Breast epithelium (tissue), 4 donors: Measurements from ENCODE around the gene CYCS. TPM values are rescaled to one million over a fixed set of nuclear protein-coding genes. Genes with fewer than 3 reads are reported as not detected.
"Not testable (repeated sequence)": the region's sequence is repeated elsewhere in the genome, so short reads cannot be mapped to it uniquely, and the experiment has no call there.

Source experiments
- DNase-seq, 2 donors: peaks; one replicate each; pipeline ENCODE4 v3.0.0-alpha.2; 2019; ENCODE audit warnings: low spot score in 2 of 2
- H3K27ac ChIP-seq, 2 donors: fragments of 200-600 bp; sonication (generic) in 1 of 2; one replicate each; pipeline ENCODE4 v1.5.1; 2016 to 2019; ENCODE audit warnings: mild to moderate bottlenecking in 1 of 2
- H3K27me3 ChIP-seq, 2 donors: fragments of 200-600 bp; sonication (generic) in 1 of 2; one replicate each; pipeline versions ENCODE4 v1.5.1 to v1.6.0; 2017 to 2019; ENCODE audit warnings: control low read depth in 1 of 2, mild to moderate bottlenecking in 1 of 2
- H3K36me3 ChIP-seq: fragments of 200-600 bp; one replicate; pipeline ENCODE4 v1.5.1; 2019
- H3K4me1 ChIP-seq, 2 donors: fragments of 200-600 bp; sonication (generic); one replicate each; pipeline ENCODE4 v1.5.1; 2016 to 2019; ENCODE audit warnings: control low read depth in 1 of 2
- H3K4me3 ChIP-seq, 3 donors: fragments of 200-600 bp; sonication (generic); 1 replicate in 2 of 3; 2 replicates in 1 of 3; pipeline ENCODE4 v1.5.1; 2016 to 2019; ENCODE audit warnings: mild to moderate bottlenecking in 3 of 3, moderate library complexity in 2 of 3
- H3K9me3 ChIP-seq, 2 donors: fragments of 200-600 bp; sonication (generic) in 1 of 2; one replicate each; pipeline ENCODE4 v1.5.1; 2016 to 2019; ENCODE audit warnings: control low read depth in 1 of 2
- POLR2A ChIP-seq: fragments of 450-650 bp; IDR thresholded peaks from one replicate; pipeline ENCODE4 v1.6.1; 2016; ENCODE audit warnings: antibody characterized with exemption, mild to moderate bottlenecking, moderate library complexity
- POLR2AphosphoS5 ChIP-seq, 3 donors: sonication (generic); formaldehyde crosslinking; IDR thresholded peaks; one replicate each; pipeline ENCODE4 v1.6.1; 2017; ENCODE audit warnings: antibody characterized with exemption in 3 of 3
- intact Hi-C: fragments of 100-400 bp; cut with DNase I; formaldehyde crosslinking; loops from one replicate; pipeline ENCODE4 v1.15.1; 2023; ENCODE audit warnings: low total_unique reads
- total RNA-seq, 3 donors: library from RNA; depleted of rRNA; stranded (reverse); fragments of >200 nt; gene quantifications; one replicate each; pipeline ENCODE4 v1.1.0, GENCODE V29; 2016
- TF ChIP-seq, protein P1 (sequence below), 3 donors: fragments of 450-650 bp; IDR thresholded peaks; one replicate each; pipeline ENCODE4 v1.5.1; 2016 to 2017; ENCODE audit warnings: antibody characterized with exemption in 3 of 3, mild to moderate bottlenecking in 3 of 3, moderate library complexity in 3 of 3

The CYCS gene
- total RNA-seq, 3 donors from 2014 or later, result 18.1 to 33.8 (median 30.5) TPM

DNA sequence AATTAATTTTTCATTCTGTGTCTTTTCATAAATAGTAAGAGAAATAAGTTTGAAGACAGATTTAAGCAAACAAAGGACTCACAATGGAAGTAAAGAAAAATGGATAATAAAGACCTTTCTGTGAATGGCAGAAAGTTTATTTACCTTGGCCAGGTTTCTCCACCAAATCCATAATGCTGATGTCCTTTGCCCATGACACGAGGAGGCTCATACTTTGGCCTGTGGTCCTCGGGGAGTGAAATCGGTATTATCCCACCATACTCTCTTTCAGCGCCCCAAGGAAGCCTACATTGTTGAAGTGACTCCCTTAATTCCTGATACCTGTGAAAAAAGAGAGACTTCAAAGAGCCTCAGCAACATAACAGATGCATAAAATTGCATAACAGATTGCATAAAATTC is 43.1 kb upstream of the CYCS start:
- intact Hi-C loops, result no loop called here
- no peak overlapping the region for H3K4me3 ChIP-seq
- H3K36me3 ChIP-seq, result no peaks in the 10 kb centered on the region
- no peaks in the 10 kb centered on the region for H3K9me3 ChIP-seq
- H3K27ac ChIP-seq, result no peak overlapping the region
- no peak for TF ChIP-seq POLR2AphosphoS5 (IDR thresholded peaks at IDR 0.05)
- H3K27me3 ChIP-seq, result no peaks in the 10 kb centered on the region
- no peaks in the 10 kb centered on the region for H3K4me1 ChIP-seq
- DNase-seq, result no peak

DNA sequence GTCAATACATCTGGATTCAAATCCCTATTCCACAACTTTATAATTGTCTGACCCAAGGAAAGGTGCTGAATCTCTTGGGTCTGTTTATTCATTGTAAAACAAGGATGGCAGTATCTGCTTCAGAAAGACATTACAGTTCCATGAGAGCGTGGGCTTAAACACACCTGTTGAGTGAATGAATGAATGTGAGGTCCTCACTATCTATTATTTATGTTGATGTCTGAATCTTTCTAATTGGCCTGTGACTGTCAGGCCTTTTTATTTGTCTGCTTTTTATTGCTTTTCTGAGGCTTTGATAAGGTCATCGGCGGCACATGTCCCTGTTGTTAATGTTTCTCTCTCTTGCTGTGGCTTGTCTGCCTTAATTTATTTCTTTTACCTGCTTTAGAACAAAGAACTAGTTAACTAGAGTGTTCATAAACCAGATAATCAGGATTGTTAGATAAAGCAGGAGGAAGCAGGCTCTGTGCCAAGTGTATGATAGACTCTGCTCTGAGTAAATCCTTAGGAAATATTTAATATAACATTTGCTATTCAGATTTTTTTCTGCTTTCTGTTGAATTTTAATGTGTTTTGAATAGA is 42.3 kb upstream of the CYCS start:
- TF ChIP-seq, protein P1, sequence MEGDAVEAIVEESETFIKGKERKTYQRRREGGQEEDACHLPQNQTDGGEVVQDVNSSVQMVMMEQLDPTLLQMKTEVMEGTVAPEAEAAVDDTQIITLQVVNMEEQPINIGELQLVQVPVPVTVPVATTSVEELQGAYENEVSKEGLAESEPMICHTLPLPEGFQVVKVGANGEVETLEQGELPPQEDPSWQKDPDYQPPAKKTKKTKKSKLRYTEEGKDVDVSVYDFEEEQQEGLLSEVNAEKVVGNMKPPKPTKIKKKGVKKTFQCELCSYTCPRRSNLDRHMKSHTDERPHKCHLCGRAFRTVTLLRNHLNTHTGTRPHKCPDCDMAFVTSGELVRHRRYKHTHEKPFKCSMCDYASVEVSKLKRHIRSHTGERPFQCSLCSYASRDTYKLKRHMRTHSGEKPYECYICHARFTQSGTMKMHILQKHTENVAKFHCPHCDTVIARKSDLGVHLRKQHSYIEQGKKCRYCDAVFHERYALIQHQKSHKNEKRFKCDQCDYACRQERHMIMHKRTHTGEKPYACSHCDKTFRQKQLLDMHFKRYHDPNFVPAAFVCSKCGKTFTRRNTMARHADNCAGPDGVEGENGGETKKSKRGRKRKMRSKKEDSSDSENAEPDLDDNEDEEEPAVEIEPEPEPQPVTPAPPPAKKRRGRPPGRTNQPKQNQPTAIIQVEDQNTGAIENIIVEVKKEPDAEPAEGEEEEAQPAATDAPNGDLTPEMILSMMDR (IDR thresholded peaks at IDR 0.05), result no peak
- no peak for TF ChIP-seq POLR2AphosphoS5 (IDR thresholded peaks at IDR 0.05)
- no peak for TF ChIP-seq POLR2A
- H3K4me1 ChIP-seq, result no peaks in the 10 kb centered on the region
- intact Hi-C loops, result no loop called here
- DNase-seq, result no peak
- H3K36me3 ChIP-seq, result no peaks in the 10 kb centered on the region
- H3K27me3 ChIP-seq, result no peaks in the 10 kb centered on the region
- H3K9me3 ChIP-seq, result no peaks in the 10 kb centered on the region
- no peak overlapping the region for H3K4me3 ChIP-seq
- H3K27ac ChIP-seq, result no peak overlapping the region

DNA sequence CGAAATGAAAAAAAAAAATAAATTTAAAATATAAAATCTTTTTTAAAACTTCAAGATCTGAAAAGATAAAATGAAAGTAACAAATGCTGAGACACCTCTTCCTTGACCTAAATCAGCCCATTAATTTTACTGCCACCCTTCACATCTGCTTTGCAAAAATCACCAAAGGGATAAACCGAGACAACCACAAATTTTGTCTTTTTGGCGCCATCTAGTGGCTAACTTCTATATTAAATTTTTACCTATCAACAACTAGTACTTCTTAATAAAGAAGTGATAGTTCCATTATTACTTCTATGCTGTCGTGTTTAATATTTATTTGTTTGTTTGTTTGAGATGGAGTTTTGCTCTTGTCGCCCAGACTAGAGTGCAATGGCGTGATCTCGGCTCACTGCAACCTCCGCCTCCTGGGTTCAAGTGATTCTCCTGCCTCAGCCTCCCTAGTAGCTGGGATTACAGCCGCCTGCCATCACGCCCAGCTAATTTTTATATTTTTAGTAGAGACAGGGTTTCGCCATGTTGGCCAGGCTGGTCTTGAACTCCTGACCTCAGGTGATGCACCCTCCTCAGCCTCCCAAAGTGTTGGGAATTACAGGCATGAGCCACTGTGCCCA is 35.0 kb upstream of the CYCS start:
- not testable (repeated sequence) for H3K36me3 ChIP-seq, H3K27ac ChIP-seq, H3K4me3 ChIP-seq, DNase-seq, H3K4me1 ChIP-seq, H3K27me3 ChIP-seq, H3K9me3 ChIP-seq
- TF ChIP-seq, protein P1 (IDR thresholded peaks at IDR 0.05), result peak in 1 of 3 donors; percentile 9
- intact Hi-C loops, result loop anchor here (10.0 kb wide), 1 partner anchor 935 kb away; no protein-coding TSS in a partner anchor

DNA sequence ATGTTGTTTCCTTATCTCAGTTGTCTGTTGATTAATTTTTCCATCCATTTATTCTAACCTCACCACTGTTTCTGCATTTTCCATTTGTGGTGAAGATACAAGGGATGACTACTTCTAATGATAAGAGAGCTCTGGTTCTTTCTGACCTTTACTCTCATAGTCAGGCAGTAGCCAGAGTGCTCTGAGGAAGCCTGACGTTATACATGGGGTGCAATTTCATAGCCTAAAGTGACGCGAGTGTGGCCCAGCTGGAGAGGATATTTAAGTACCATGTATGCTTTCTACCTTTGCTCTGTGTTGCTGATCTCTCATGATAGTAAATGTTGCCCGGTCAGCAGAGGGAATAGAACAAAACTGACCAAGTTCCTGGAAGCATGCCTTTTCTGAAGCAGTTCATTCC is 33.9 kb upstream of the CYCS start:
- no peak for DNase-seq
- Histone ChIP-seq H3K36me3 (no peaks in the 10 kb centered on the region), H3K4me3 (no peak overlapping the region), H3K27me3 (no peaks in the 10 kb centered on the region), H3K4me1 (no peaks in the 10 kb centered on the region), H3K9me3 (no peaks in the 10 kb centered on the region), H3K27ac (no peak overlapping the region)
- intact Hi-C loops, result loop anchor here (10.0 kb wide), 1 partner anchor 934 kb away; no protein-coding TSS in a partner anchor
- no peak for TF ChIP-seq POLR2AphosphoS5 (IDR thresholded peaks at IDR 0.05)
- TF ChIP-seq, protein P1 (IDR thresholded peaks at IDR 0.05), result no peak
- no peak for TF ChIP-seq POLR2A

DNA sequence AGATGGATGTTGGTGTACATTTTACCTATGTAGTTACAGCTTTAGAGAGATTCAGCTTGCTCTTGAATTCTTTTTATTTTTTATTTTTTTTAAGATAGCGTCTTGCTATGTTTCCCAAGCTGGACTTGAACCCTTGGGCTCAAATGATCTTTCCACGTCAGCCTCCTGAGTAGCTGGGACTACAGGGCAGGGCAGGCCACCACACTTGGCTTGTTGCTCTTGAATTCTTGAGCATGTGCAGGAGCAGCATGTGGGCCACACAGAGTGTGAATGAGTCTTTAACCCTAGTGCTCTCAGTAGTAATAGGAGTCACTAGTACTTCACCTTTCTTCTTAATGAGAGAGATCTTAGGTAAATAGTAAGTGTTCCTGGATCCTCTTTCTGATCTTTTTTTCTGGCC is 26.7 kb upstream of the CYCS start:
- Histone ChIP-seq H3K27me3 (no peaks in the 10 kb centered on the region), H3K27ac (no peak overlapping the region), H3K4me1 (no peaks in the 10 kb centered on the region), H3K36me3 (no peaks in the 10 kb centered on the region), H3K9me3 (no peaks in the 10 kb centered on the region), H3K4me3 (no peak overlapping the region)
- no peak for DNase-seq
- intact Hi-C loops, result loop anchor here (10.0 kb wide), 1 partner anchor 927 kb away; no protein-coding TSS in a partner anchor
- TF ChIP-seq POLR2A (no peak), POLR2AphosphoS5 (IDR thresholded peaks at IDR 0.05) (no peak)

DNA sequence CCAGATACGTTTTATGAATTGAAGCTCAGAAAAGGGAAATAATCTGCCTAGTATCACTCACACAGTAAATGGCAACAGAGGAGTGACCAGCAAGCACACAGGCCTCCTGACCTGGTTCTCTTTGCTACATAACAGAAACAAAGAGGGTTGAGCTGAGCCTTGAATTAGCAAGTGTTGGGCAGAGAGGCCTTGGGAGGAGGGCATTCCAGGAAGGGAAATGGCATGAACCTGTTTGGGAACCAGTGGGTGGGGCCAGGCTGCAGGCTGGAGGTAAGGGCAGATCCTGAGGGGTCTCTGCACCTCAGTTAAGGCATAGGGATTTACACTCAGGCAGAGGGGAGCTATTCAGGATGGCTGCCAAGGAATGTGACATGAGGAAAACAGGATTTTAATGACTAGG is 24.8 kb upstream of the CYCS start:
- H3K36me3 ChIP-seq, result no peaks in the 10 kb centered on the region
- H3K4me1 ChIP-seq, result no peaks in the 10 kb centered on the region
- H3K9me3 ChIP-seq, result no peaks in the 10 kb centered on the region
- intact Hi-C loops, result loop anchor here (10.0 kb wide), 1 partner anchor 925 kb away; no protein-coding TSS in a partner anchor
- H3K4me3 ChIP-seq, result no peak overlapping the region
- no peak for TF ChIP-seq POLR2A
- TF ChIP-seq, protein P1 (IDR thresholded peaks at IDR 0.05), result no peak
- TF ChIP-seq POLR2AphosphoS5 (IDR thresholded peaks at IDR 0.05), result no peak
- no peak for DNase-seq
- H3K27ac ChIP-seq, result no peak overlapping the region
- no peaks in the 10 kb centered on the region for H3K27me3 ChIP-seq
